DND-41 (cell line): ENCODE measurements around the gene ADGRG6.

ENCODE experiments used
- CTCF ChIP-seq: IDR thresholded peaks from 2 replicates; pipeline ENCODE4 v1.5.1; 2012; ENCODE audit warnings: borderline replicate concordance, low read length, moderate library complexity, mild to moderate bottlenecking; ENCODE audit not compliant: poor library complexity, severe bottlenecking; ENCODE audit errors: extremely low read depth
- EZH2 ChIP-seq: IDR thresholded peaks from 3 replicates; pipeline ENCODE4 v1.6.1; 2012; ENCODE audit warnings: borderline replicate concordance, low read depth, mild to moderate bottlenecking, moderate library complexity, low read length, inconsistent platforms; ENCODE audit not compliant: severe bottlenecking

- no peak for TF ChIP-seq EZH2
- no peak for TF ChIP-seq CTCF
These were observed 35.7 kb upstream of the ADGRG6 start for GRCh38 chr6:142266060-142266459.
